ENCODE data around the gene HOMER1. TPM values are rescaled to one million over a fixed set of nuclear protein-coding genes. Genes with fewer than 3 reads are reported as not detected.

HOMER1 gene
- total RNA-seq, 1 donor from 2014 or later: 22.3 TPM

GRCh38 chr5:79416499-79416898, 97.4 kb downstream of the HOMER1 start:
- Mint-ChIP-seq H3K4me1 (ENCODE audit: low read depth) (peaks cover 2% of the 10 kb centered on the region), H3K27ac (no peak overlapping the region), H3K9me3 (ENCODE audit: low read depth) (no peaks in the 10 kb centered on the region), H3K36me3 (ENCODE audit: insufficient read depth) (no peaks in the 10 kb centered on the region), H3K27me3 (no peaks in the 10 kb centered on the region), H3K4me3 (ENCODE audit: low read depth) (no peak overlapping the region)
- DNase-seq (ENCODE audit: low spot score, unreplicated experiment): no peak
- no peak for TF ChIP-seq CTCF (IDR thresholded peaks at IDR 0.05; ENCODE audit: unreplicated experiment)

- DNase-seq (ENCODE audit: low spot score, unreplicated experiment): no peak
- H3K9me3 Mint-ChIP-seq (ENCODE audit: low read depth): peaks cover 10% of the 10 kb centered on the region
- H3K27ac Mint-ChIP-seq: no peak overlapping the region
- no peak overlapping the region for H3K4me3 Mint-ChIP-seq (ENCODE audit: low read depth)
- no peak for TF ChIP-seq CTCF (IDR thresholded peaks at IDR 0.05; ENCODE audit: unreplicated experiment)
- no peaks in the 10 kb centered on the region for H3K27me3 Mint-ChIP-seq
- H3K4me1 Mint-ChIP-seq (ENCODE audit: low read depth): peaks cover 2% of the 10 kb centered on the region
- peaks cover 17% of the 10 kb centered on the region for H3K36me3 Mint-ChIP-seq (ENCODE audit: insufficient read depth)
Measured at GRCh38 chr5:79413112-79413511, 100.8 kb downstream of the HOMER1 start.

GRCh38 chr5:79408028-79408427, 105.9 kb downstream of the HOMER1 start:
- peaks cover 31% of the 10 kb centered on the region for H3K36me3 Mint-ChIP-seq (ENCODE audit: insufficient read depth)

GRCh38 chr5:79407591-79407990, 106.3 kb downstream of the HOMER1 start:
- H3K27me3 Mint-ChIP-seq: no peaks in the 10 kb centered on the region
- no peak overlapping the region for H3K27ac Mint-ChIP-seq
- TF ChIP-seq CTCF (IDR thresholded peaks at IDR 0.05; ENCODE audit: unreplicated experiment): no peak
- H3K4me1 Mint-ChIP-seq (ENCODE audit: low read depth): no peaks in the 10 kb centered on the region
- H3K4me3 Mint-ChIP-seq (ENCODE audit: low read depth): no peak overlapping the region
- peaks cover 20% of the 10 kb centered on the region for H3K9me3 Mint-ChIP-seq (ENCODE audit: low read depth)
- DNase-seq (ENCODE audit: low spot score, unreplicated experiment): no peak
- H3K36me3 Mint-ChIP-seq (ENCODE audit: insufficient read depth): peaks cover 31% of the 10 kb centered on the region

More at GRCh38 chr5:79408028-79408427, 105.9 kb downstream of the HOMER1 start:
- H3K9me3 Mint-ChIP-seq (ENCODE audit: low read depth): peaks cover 20% of the 10 kb centered on the region
- TF ChIP-seq CTCF (IDR thresholded peaks at IDR 0.05; ENCODE audit: unreplicated experiment): no peak
- no peak overlapping the region for H3K4me3 Mint-ChIP-seq (ENCODE audit: low read depth)
- DNase-seq (ENCODE audit: low spot score, unreplicated experiment): no peak
- no peak overlapping the region for H3K27ac Mint-ChIP-seq
- no peaks in the 10 kb centered on the region for H3K27me3 Mint-ChIP-seq
- H3K4me1 Mint-ChIP-seq (ENCODE audit: low read depth): no peaks in the 10 kb centered on the region

GRCh38 chr5:79401216-79401615, 112.7 kb downstream of the HOMER1 start:
- H3K27me3 Mint-ChIP-seq: no peaks in the 10 kb centered on the region
- TF ChIP-seq CTCF (IDR thresholded peaks at IDR 0.05; ENCODE audit: unreplicated experiment): no peak
- DNase-seq (ENCODE audit: low spot score, unreplicated experiment): no peak
- H3K4me1 Mint-ChIP-seq (ENCODE audit: low read depth): peaks cover 3% of the 10 kb centered on the region
- no peak overlapping the region for H3K4me3 Mint-ChIP-seq (ENCODE audit: low read depth)
- H3K36me3 Mint-ChIP-seq (ENCODE audit: insufficient read depth): peaks cover 10% of the 10 kb centered on the region
- no peaks in the 10 kb centered on the region for H3K9me3 Mint-ChIP-seq (ENCODE audit: low read depth)
- no peak overlapping the region for H3K27ac Mint-ChIP-seq
